K562 (cell line): ENCODE results near the gene ABLIM2.

Experiments
- CEBPB ChIP-seq: fragments of 450-650 bp; IDR thresholded peaks from 2 replicates; pipeline ENCODE4 v1.6.1; 2016; ENCODE audit warnings: missing genetic modification characterization, missing compliant biosample characterization
- EP300 ChIP-seq: IDR thresholded peaks from 2 replicates; pipeline ENCODE4 v1.6.1; 2012; ENCODE audit warnings: low read length, improper control_type of control experiment
- GATAD2A ChIP-seq: fragments of 450-650 bp; IDR thresholded peaks from 2 replicates; pipeline ENCODE4 v1.6.1; 2017
- MCM5 ChIP-seq: fragments of 450-650 bp; IDR thresholded peaks from 2 replicates; pipeline ENCODE4 v1.6.1; 2016; ENCODE audit warnings: low read depth
- RAD21 ChIP-seq, 2 experiments: fragments of 250-450 bp in 1 of 2; fragments of 450-650 bp in 1 of 2; sonication (Bioruptor Pico) in 1 of 2; formaldehyde crosslinking in 1 of 2; IDR thresholded peaks in 1 of 2; conservative IDR thresholded peaks in 1 of 2; 2 replicates each; pipeline versions ENCODE4 v1.4.0 to v1.8.0; 2020 to 2022; ENCODE audit warnings: mild to moderate bottlenecking in 2 of 2, moderate library complexity in 1 of 2
- TAF7 ChIP-seq: fragments of 450-650 bp; IDR thresholded peaks from 2 replicates; pipeline ENCODE4 v1.6.1; 2016; ENCODE audit warnings: missing genetic modification characterization, missing compliant biosample characterization
- ZNF311 ChIP-seq: fragments of 250-450 bp; sonication (Bioruptor Pico); IDR thresholded peaks from 2 replicates; pipeline ENCODE4 v1.4.0; 2020; ENCODE audit warnings: mild to moderate bottlenecking, moderate library complexity
- ZZZ3 ChIP-seq: fragments of 450-650 bp; IDR thresholded peaks from 2 replicates; pipeline ENCODE4 v1.6.1; 2016; ENCODE audit warnings: antibody characterized with exemption, mild to moderate bottlenecking, moderate library complexity
- TF ChIP-seq, protein P1 (sequence below), 3 experiments: IDR thresholded peaks in 2 of 3; conservative IDR thresholded peaks in 1 of 3; 2 replicates each; pipeline ENCODE4 v1.5.1; 2011 to 2012; ENCODE audit warnings: low read length in 3 of 3, mild to moderate bottlenecking in 3 of 3, control low read depth in 2 of 3, improper control_type of control experiment in 1 of 3, inconsistent platforms in 1 of 3, low read depth in 1 of 3, mixed read lengths in 1 of 3, moderate library complexity in 1 of 3; ENCODE audit not compliant: insufficient read depth in 2 of 3
- TF ChIP-seq, protein P2 (sequence below): IDR thresholded peaks from 2 replicates; pipeline ENCODE4 v1.6.1; 2016; ENCODE audit warnings: missing genetic modification characterization, missing compliant biosample characterization

DNA sequence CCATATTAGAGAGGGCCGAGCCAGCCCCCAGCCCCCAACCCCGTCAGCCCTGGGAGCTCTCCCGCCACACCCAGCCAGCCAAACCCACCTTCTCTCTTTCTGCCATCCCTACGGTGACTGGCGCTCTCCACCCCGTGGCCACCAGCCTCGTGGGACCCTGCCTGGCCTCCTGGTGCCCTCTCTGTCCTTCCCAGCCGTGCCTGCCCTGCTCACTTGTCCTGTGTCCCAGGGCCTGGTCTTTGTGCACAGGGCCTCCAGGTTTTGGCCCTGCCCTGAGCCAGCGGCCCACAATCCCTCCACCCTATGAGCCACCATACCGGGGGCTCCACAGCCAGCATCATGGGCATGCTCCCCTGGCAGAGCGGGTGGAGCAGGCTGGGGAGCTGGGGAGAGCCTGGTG, 77.4 kb downstream of the ABLIM2 start:
- TF ChIP-seq, protein P1, sequence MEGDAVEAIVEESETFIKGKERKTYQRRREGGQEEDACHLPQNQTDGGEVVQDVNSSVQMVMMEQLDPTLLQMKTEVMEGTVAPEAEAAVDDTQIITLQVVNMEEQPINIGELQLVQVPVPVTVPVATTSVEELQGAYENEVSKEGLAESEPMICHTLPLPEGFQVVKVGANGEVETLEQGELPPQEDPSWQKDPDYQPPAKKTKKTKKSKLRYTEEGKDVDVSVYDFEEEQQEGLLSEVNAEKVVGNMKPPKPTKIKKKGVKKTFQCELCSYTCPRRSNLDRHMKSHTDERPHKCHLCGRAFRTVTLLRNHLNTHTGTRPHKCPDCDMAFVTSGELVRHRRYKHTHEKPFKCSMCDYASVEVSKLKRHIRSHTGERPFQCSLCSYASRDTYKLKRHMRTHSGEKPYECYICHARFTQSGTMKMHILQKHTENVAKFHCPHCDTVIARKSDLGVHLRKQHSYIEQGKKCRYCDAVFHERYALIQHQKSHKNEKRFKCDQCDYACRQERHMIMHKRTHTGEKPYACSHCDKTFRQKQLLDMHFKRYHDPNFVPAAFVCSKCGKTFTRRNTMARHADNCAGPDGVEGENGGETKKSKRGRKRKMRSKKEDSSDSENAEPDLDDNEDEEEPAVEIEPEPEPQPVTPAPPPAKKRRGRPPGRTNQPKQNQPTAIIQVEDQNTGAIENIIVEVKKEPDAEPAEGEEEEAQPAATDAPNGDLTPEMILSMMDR (IDR thresholded peaks at IDR 0.05 in 2 of 3, conservative IDR thresholded peaks at IDR 0.05 in 1 of 3; ENCODE audit: insufficient read depth in 2 of 3, low read depth in 1 of 3, low read length in 3 of 3) = no peak
- TF ChIP-seq GATAD2A (no peak), EP300 (no peak), MCM5 (no peak), ZZZ3 (no peak), ZNF311 (CRISPR knock-in tag) (no peak), CEBPB (tag) (no peak), RAD21 (CRISPR knock-in tag; conservative IDR thresholded peaks at IDR 0.05 in 1 of 2, IDR thresholded peaks at IDR 0.05 in 1 of 2) (no peak), TAF7 (tag) (no peak)
- TF ChIP-seq, protein P2, sequence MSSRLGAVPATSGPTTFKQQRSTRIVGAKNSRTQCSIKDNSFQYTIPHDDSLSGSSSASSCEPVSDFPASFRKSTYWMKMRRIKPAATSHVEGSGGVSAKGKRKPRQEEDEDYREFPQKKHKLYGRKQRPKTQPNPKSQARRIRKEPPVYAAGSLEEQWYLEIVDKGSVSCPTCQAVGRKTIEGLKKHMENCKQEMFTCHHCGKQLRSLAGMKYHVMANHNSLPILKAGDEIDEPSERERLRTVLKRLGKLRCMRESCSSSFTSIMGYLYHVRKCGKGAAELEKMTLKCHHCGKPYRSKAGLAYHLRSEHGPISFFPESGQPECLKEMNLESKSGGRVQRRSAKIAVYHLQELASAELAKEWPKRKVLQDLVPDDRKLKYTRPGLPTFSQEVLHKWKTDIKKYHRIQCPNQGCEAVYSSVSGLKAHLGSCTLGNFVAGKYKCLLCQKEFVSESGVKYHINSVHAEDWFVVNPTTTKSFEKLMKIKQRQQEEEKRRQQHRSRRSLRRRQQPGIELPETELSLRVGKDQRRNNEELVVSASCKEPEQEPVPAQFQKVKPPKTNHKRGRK (tag) = no peak
